GM12873 (cell line): ENCODE measurements around the gene TBATA.

Experiments used
- CTCF ChIP-seq: IDR thresholded peaks from 2 replicates; pipeline ENCODE4 v1.5.1; 2012; ENCODE audit warnings: low read depth, mild to moderate bottlenecking, moderate library complexity, low read length, control low read depth; ENCODE audit not compliant: insufficient read depth; ENCODE audit errors: missing control alignments

Gene TBATA

DNA sequence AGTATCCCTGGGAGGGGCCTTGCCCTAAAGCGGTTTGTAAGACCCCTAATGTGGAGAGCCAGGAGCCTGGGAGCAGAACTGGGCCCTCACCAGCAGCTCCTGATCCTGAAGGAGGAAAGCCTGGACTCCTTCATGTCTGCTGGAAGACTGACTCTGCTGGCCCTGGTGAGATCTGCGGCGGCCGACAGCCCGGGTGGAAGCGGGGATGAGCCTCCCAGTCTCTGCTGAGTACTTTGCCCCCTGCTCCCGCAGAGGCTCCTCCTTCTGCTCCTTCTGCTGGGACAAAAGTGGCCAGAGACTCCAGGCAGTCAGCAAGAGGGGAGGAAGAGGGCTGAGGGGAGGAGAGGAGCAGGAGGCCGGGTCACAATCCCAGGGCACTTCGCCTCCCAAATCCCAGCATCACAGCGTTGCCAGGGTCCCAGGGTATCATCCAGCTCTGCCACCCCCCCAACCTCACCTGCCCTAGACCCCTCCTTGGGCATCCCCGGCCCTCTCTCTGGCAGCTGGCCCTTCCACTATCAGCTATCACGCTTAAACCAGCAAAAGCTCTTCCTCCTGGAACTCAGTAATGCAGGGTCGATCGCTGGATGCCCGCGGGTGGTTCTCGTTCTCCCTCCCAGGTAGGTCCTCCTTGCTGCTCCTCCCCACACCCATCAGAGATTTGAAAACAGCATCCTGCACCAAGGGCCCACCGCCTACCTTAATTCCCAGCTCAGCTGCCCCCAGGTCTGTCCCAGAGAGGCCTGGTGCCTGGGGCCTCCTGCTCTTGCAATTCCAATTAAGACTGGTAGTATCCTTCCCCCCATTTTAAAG lies 7.9 kb downstream of the TBATA start:
- no peak for TF ChIP-seq CTCF

- no peak for TF ChIP-seq CTCF
Measured at GRCh38 chr10:70776455-70777005, 8.6 kb downstream of the TBATA start.

DNA sequence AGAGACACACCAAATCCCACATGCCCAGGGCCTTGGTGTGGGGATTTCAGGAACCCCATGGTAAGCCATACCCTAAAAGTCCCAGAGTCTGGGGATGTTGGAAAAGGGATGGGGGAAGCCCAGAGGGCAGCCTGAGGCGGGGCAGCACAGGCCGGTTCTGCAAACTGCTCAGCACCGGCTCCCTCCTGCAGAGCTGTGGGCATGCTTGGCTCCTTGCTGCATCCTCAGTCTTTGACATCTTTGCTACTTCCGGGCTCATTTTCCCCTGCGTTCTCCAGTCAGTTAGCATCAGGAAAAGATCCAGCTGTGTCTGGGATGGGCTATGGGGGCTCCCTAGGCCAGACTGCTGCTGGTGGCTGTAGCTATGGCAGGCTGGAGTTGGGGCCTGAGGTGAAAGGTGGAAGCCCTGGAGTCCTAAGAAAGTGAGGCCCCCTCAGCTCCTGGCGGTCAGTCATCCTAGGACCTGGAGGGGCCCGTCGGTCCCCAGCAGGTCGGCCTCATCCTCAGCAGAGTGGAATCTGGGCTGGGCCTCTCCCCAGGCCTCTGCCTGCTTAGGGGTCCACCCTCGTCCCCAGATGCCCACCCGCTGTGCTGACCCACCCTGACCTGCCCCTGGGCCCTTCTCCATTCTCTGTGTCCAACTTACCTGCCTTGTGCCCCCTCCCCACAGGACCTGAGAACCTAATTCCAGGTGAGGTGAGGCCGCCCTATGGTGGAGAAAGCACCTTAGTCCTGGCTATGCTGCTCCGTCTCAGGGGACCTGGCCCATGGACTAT lies 9.3 kb downstream of the TBATA start:
- no peak for TF ChIP-seq CTCF

DNA sequence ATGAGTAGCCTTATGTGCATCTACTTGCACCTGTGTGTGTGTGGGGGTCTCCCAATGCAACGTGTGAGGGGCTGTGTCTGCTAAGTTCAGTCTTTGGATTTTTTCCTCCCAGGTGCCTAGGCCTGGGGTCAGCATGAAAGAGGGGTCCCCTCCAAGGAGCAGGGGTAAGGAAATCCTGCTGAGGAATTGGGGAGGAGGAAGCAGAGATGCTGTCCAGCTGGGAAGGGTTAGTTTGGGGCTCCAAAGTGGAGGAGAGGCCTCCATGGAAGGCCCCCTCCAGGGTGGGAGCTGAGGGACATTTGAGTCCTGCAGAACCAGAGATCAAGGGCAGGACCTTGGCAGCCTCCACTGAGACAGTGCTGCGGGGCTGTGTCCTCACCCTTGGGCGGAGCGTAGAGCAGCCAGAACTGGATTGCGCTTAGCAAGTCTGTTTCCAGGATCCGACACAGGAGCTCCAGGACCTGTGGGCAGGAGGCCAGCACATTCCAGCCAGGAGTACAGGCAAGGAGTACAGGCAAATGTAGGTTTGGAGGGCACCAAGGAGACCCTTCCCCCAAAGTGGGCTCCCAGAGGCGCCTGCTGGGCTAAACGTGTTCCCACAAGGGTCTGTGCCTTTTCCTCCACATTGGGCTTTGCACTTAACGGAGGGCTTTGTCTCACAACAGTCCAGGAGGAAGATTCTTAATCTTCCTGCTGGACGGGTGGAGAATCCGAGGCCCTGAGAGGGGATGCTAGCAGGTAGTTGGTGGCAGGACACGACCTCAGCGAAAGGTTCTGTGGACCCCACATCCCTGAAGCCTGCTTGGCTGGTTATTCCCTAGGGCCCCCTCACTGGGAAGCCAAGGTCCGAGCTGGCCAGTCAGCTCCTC lies 10.1 kb downstream of the TBATA start:
- no peak for TF ChIP-seq CTCF

DNA sequence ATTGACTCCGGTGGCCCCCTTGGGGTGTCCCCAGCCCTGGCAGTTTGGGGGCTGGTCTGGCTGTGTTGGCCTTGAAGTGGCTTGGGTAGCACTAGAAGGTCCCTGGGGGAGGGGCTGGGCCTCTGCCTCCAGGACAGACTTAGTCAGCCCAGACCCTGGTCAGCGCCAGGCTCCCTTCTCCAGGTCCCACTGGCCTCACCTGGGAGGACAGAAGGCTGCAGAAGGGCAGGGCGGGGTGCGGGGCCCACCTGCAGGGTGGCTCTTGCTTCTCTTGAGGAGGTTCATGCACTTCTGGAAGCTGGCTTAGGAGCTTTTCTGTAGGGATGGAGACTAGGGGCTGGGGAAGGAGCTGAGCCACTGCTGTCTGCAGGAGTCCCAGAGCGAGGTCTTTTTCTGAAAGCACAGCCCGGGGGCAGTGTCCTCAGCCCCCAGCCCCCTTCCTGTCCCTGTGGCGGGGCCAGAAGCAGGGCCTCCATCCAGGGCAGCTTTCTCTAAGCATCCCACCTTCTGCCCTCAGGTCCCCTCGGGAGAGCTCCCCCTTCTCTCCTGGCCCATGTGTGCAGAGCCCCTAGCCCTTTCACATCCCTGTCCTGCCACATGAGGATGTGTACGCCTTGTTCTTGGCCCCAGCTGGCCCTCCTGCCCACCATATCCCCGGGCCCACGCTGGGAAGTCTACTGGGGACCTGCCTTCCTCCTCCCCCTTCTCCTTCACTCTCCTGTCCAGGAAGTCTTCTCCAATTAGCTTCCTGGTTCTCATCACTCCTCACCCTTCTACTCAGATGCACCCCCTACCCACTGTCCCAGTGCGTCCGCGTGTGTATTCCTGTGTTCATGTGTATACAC lies 11.0 kb downstream of the TBATA start:
- no peak for TF ChIP-seq CTCF

DNA sequence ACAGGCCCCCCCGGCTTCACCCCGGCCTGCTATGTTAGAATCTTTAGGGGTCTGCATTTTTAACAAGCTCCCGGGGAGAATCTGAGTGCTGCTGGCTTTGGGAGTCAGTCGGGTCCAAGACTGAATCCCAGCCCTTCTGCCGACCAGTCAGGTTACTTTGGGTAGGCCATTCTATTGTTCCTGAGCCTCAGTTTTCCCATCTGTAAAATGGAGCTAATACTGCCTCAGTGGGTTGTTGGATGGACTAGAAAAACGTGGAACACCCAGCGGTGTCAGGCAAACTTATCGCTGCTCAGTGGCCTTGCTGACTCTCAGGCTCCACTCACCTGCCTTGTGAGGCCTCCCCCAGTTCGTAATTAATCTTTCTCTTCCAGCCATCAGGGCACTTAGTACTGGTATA lies 11.7 kb downstream of the TBATA start:
- no peak for TF ChIP-seq CTCF
